Measurements from ENCODE around the gene PNMA6E. TPM values are rescaled to one million over a fixed set of nuclear protein-coding genes. Genes with fewer than 3 reads are reported as not detected.

PNMA6E gene
- polyA plus RNA-seq, 2 of the 4 experiments (the other 2 are of a cell fraction) = not detected

- Histone ChIP-seq H3K4me2 (peak overlapping the region; percentile 80), H3K4me1 (no peaks in the 10 kb centered on the region), H3K4me3 (peak overlapping the region; percentile 50), H3K27ac (peak overlapping the region in 1 of 2 experiments; percentile 81; a peak in 4 of 6 replicates), H3K9me3 (no peaks in the 10 kb centered on the region)
- WGBS (ENCODE audit: missing lambda C conversion rate) = 84% methylated on average over 12 of the region's 17 CpGs
- DNase-seq (ENCODE audit: low read depth in 1 of 2, low spot score in 1 of 2) (no peak), ATAC-seq (no peak; a peak in 1 of 6 replicates), FAIRE-seq (no peak)
- ChIA-PET POLR2A (no interaction called here), CTCF (interaction anchor here (1.3 kb wide), 1 partner anchor 379 kb away, joined by 4 read pairs; no protein-coding TSS in a partner anchor)
- TF ChIP-seq ZFP36 (IDR thresholded peaks at IDR 0.05; ENCODE audit: borderline replicate concordance, partially characterized antibody) (no peak), HOXB13 (CRISPR knock-in tag; IDR thresholded peaks at IDR 0.05; ENCODE audit: low read depth) (no peak), CHD4 (IDR thresholded peaks at IDR 0.05; ENCODE audit: borderline replicate concordance) (no peak), ZSCAN20 (CRISPR knock-in tag; IDR thresholded peaks at IDR 0.05) (no peak), PHF8 (IDR thresholded peaks at IDR 0.05; ENCODE audit: borderline replicate concordance, low read depth) (no peak), JUNB (IDR thresholded peaks at IDR 0.05) (no peak), TP53 (CRISPR knock-in tag; IDR thresholded peaks at IDR 0.05) (no peak), RCOR1 (IDR thresholded peaks at IDR 0.05; ENCODE audit: low read depth, low read length) (no peak), MAFK (IDR thresholded peaks at IDR 0.05; ENCODE audit: partially characterized antibody) (no peak), MYC (IDR thresholded peaks at IDR 0.05; ENCODE audit: borderline replicate concordance, low read length) (no peak), CBX8 (IDR thresholded peaks at IDR 0.05) (no peak), BHLHE40 (IDR thresholded peaks at IDR 0.05; ENCODE audit: low read depth, low read length) (no peak)
- TF ChIP-seq, protein P1, sequence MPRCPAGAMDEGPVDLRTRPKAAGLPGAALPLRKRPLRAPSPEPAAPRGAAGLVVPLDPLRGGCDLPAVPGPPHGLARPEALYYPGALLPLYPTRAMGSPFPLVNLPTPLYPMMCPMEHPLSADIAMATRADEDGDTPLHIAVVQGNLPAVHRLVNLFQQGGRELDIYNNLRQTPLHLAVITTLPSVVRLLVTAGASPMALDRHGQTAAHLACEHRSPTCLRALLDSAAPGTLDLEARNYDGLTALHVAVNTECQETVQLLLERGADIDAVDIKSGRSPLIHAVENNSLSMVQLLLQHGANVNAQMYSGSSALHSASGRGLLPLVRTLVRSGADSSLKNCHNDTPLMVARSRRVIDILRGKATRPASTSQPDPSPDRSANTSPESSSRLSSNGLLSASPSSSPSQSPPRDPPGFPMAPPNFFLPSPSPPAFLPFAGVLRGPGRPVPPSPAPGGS (IDR thresholded peaks at IDR 0.05) = no peak
Observed at GRCh38 chrX:153411988-153412574, 10.9 kb upstream of the PNMA6E start.

GRCh38 chrX:153411255-153411987 lies 10.3 kb upstream of the PNMA6E start, which contains the start of gene ZFP92:
Gene ZFP92 (plus strand): TSS chrX:153411472. CDS start chrX:153418323, 6,851 bp downstream.
- ChIA-PET CTCF (no interaction called here), POLR2A (no interaction called here)
- TF ChIP-seq ZFP36 (IDR thresholded peaks at IDR 0.05; ENCODE audit: borderline replicate concordance, partially characterized antibody) (peak; percentile 76), CHD4 (IDR thresholded peaks at IDR 0.05; ENCODE audit: borderline replicate concordance) (no peak)
- WGBS (ENCODE audit: missing lambda C conversion rate) = 40% methylated on average over 3 of the region's 75 CpGs
- FAIRE-seq (no peak), ATAC-seq (peak in 1 of 2 experiments; percentile 65; a peak in 4 of 6 replicates), DNase-seq (ENCODE audit: low read depth in 1 of 2, low spot score in 1 of 2) (no peak)
- Histone ChIP-seq H3K4me1 (no peaks in the 10 kb centered on the region), H3K9me3 (no peaks in the 10 kb centered on the region), H3K4me2 (peak within 1 kb of the TSS; percentile 80), H3K27ac (peak within 1 kb of the TSS; percentile 57 to 81; a peak in 5 of 6 replicates), H3K4me3 (peak within 1 kb of the TSS; percentile 50)

GRCh38 chrX:153410888-153411254 lies 9.7 kb upstream of the PNMA6E start:
- TF ChIP-seq ZFP36 (IDR thresholded peaks at IDR 0.05; ENCODE audit: borderline replicate concordance, partially characterized antibody) (no peak), HOXA7 (CRISPR knock-in tag; IDR thresholded peaks at IDR 0.05) (no peak), POLR2AphosphoS2 (conservative IDR thresholded peaks at IDR 0.05; ENCODE audit: low read length) (no peak), RAD21 (conservative IDR thresholded peaks at IDR 0.05 in 1 of 2, IDR thresholded peaks at IDR 0.05 in 1 of 2) (no peak), SMC3 (IDR thresholded peaks at IDR 0.05) (no peak), FOXS1 (CRISPR knock-in tag; IDR thresholded peaks at IDR 0.05) (no peak), PHF8 (IDR thresholded peaks at IDR 0.05; ENCODE audit: borderline replicate concordance, low read depth) (no peak), NPAS2 (CRISPR knock-in tag; IDR thresholded peaks at IDR 0.05; ENCODE audit: borderline replicate concordance) (no peak), EHF (CRISPR knock-in tag; IDR thresholded peaks at IDR 0.05) (no peak), NFE2L2 (conservative IDR thresholded peaks at IDR 0.05; ENCODE audit: low read length) (no peak), NR3C1 (IDR thresholded peaks at IDR 0.05) (no peak), HEYL (CRISPR knock-in tag; IDR thresholded peaks at IDR 0.05) (no peak), TP53 (CRISPR knock-in tag; IDR thresholded peaks at IDR 0.05) (no peak), GATA3 (IDR thresholded peaks at IDR 0.05; ENCODE audit: borderline replicate concordance) (no peak)
- TF ChIP-seq, protein P2, sequence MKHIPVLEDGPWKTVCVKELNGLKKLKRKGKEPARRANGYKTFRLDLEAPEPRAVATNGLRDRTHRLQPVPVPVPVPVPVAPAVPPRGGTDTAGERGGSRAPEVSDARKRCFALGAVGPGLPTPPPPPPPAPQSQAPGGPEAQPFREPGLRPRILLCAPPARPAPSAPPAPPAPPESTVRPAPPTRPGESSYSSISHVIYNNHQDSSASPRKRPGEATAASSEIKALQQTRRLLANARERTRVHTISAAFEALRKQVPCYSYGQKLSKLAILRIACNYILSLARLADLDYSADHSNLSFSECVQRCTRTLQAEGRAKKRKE (CRISPR knock-in tag; IDR thresholded peaks at IDR 0.05; ENCODE audit: low read depth) = no peak
- TF ChIP-seq, protein P3, sequence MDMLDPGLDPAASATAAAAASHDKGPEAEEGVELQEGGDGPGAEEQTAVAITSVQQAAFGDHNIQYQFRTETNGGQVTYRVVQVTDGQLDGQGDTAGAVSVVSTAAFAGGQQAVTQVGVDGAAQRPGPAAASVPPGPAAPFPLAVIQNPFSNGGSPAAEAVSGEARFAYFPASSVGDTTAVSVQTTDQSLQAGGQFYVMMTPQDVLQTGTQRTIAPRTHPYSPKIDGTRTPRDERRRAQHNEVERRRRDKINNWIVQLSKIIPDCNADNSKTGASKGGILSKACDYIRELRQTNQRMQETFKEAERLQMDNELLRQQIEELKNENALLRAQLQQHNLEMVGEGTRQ (IDR thresholded peaks at IDR 0.05) = no peak
- POLR2A ChIA-PET = no interaction called here
- H3K27ac ChIP-seq = peak overlapping the region in 1 of 2 experiments; percentile 81; a peak in 3 of 6 replicates
- FAIRE-seq = no peak
- H3K4me1 ChIP-seq = no peaks in the 10 kb centered on the region
- H3K4me2 ChIP-seq = peak overlapping the region; percentile 80
- DNase-seq (ENCODE audit: low read depth in 1 of 2, low spot score in 1 of 2) = no peak
- 73% methylated on average over 8 of the region's 12 CpGs for WGBS (ENCODE audit: missing lambda C conversion rate)
- CTCF ChIA-PET = no interaction called here
- ATAC-seq = no peak
- peak overlapping the region; percentile 50 for H3K4me3 ChIP-seq
- no peaks in the 10 kb centered on the region for H3K9me3 ChIP-seq
